H1 (cell line): ENCODE measurements around the gene SLC44A5. TPM values are rescaled to one million over a fixed set of nuclear protein-coding genes. Genes with fewer than 3 reads are reported as not detected.

ENCODE experiments used
- CTCF ChIA-PET: fragments of 300-600 bp; sonication (Branson Sonifier 250); formaldehyde crosslinking; loops from one replicate; lab custom pipeline; 2021; ENCODE audit not compliant: partially characterized antibody; lab: Charles Lee
- POLR2A ChIA-PET: fragments of 300-600 bp; sonication (Branson Sonifier 250); formaldehyde crosslinking; loops from one replicate; lab custom pipeline; 2021; ENCODE audit warnings: inconsistent platforms; ENCODE audit not compliant: partially characterized antibody; lab: Charles Lee
- DNase-seq, 2 experiments: peaks; one replicate each; pipeline versions ENCODE4 v3.0.0 to v3.0.0-alpha.2; 2010 to 2022; ENCODE audit warnings: low spot score in 2 of 2, low read depth in 1 of 2, mixed read lengths in 1 of 2
- FAIRE-seq: peaks from 2 replicates; lab custom pipeline; 2011; peaks lifted over from hg19 to GRCh38; lab: Jason Lieb, UNC
- H2AFZ ChIP-seq: 2 replicates; pipeline ENCODE4 v1.8.1; 2012; ENCODE audit warnings: low read length, inconsistent platforms
- H2AK5ac ChIP-seq: 2 replicates; pipeline ENCODE4 v1.6.1; 2013; ENCODE audit warnings: low read depth, low read length
- H2BK120ac ChIP-seq: replicated peaks from 2 replicates; pipeline ENCODE3; 2013; ENCODE audit warnings: low read depth, low read length, inconsistent platforms
- H2BK12ac ChIP-seq: 2 replicates; pipeline ENCODE4 v1.6.1; 2013; ENCODE audit warnings: low read depth, low read length
- H2BK15ac ChIP-seq: 2 replicates; pipeline ENCODE4 v1.6.1; 2013; ENCODE audit warnings: low read length
- H2BK20ac ChIP-seq: 2 replicates; pipeline ENCODE4 v1.6.1; 2013; ENCODE audit warnings: low read length
- H2BK5ac ChIP-seq: 2 replicates; pipeline ENCODE4 v1.6.1; 2013; ENCODE audit warnings: low read depth, low read length
- H3K14ac ChIP-seq: 2 replicates; pipeline ENCODE4 v1.6.1; 2013; ENCODE audit warnings: inconsistent platforms; ENCODE audit not compliant: insufficient read length
- H3K18ac ChIP-seq: 2 replicates; pipeline ENCODE4 v1.6.1; 2013; ENCODE audit warnings: low read length; ENCODE audit errors: extremely low read depth
- H3K23ac ChIP-seq: 2 replicates; pipeline ENCODE4 v1.6.1; 2013; ENCODE audit warnings: inconsistent platforms; ENCODE audit not compliant: insufficient read length
- H3K23me2 ChIP-seq: 2 replicates; pipeline ENCODE4 v1.6.1; 2013; ENCODE audit warnings: low read depth, low read length
- H3K27ac ChIP-seq: 2 replicates; pipeline ENCODE4 v1.6.1; 2011; ENCODE audit warnings: low read depth, low read length, inconsistent platforms
- H3K27me3 ChIP-seq, 4 experiments: replicated peaks in 1 of 4; 1 replicate in 1 of 4; 2 replicates in 3 of 4; pipeline versions ENCODE4 v1.6.1 to v1.8.1; 2011 to 2013; ENCODE audit warnings: low read length in 3 of 4, mild to moderate bottlenecking in 3 of 4, inconsistent platforms in 2 of 4, mixed read lengths in 2 of 4, moderate library complexity in 1 of 4; ENCODE audit not compliant: control insufficient read depth in 3 of 4, insufficient read depth in 3 of 4; ENCODE audit errors: extremely low read depth in 1 of 4
- H3K36me3 ChIP-seq, 4 experiments: 2 replicates each; pipeline versions ENCODE4 v1.6.1 to v1.8.1; 2011 to 2013; ENCODE audit warnings: mild to moderate bottlenecking in 4 of 4, low read length in 3 of 4, moderate library complexity in 2 of 4, control low read depth in 1 of 4, inconsistent platforms in 1 of 4; ENCODE audit not compliant: insufficient read depth in 4 of 4, control insufficient read depth in 2 of 4
- H3K4ac ChIP-seq: replicated peaks from 2 replicates; pipeline ENCODE3; 2013; ENCODE audit warnings: low read length, low read depth, mixed read lengths, inconsistent platforms; ENCODE audit not compliant: insufficient read length
- H3K4me1 ChIP-seq, 4 experiments: replicated peaks in 1 of 4; 1 replicate in 1 of 4; 2 replicates in 3 of 4; pipeline versions ENCODE4 v1.6.1 to v1.8.1; 2011 to 2013; ENCODE audit warnings: low read length in 3 of 4, inconsistent platforms in 2 of 4, mixed read lengths in 1 of 4; ENCODE audit not compliant: insufficient read depth in 4 of 4, control insufficient read depth in 3 of 4
- H3K4me2 ChIP-seq, 2 experiments: 2 replicates each; pipeline versions ENCODE4 v1.6.1 to v1.8.1; 2011 to 2013; ENCODE audit warnings: low read depth in 2 of 2, low read length in 2 of 2, control low read depth in 1 of 2, inconsistent platforms in 1 of 2, mild to moderate bottlenecking in 1 of 2; ENCODE audit not compliant: insufficient read depth in 1 of 2
- H3K4me3 ChIP-seq, 4 experiments: fragments of 200-600, 300-600 bp in 1 of 4; sonication (generic), shearing (Covaris generic), sonication (Bioruptor Twin) in 1 of 4; 2 replicates each; pipeline versions ENCODE4 v1.5.1 to v1.8.1; 2011 to 2016; ENCODE audit warnings: low read length in 4 of 4, low read depth in 3 of 4, control low read depth in 2 of 4, inconsistent platforms in 2 of 4, mild to moderate bottlenecking in 2 of 4, mixed read lengths in 1 of 4, moderate library complexity in 1 of 4; ENCODE audit not compliant: insufficient read depth in 2 of 4; ENCODE audit errors: extremely low read depth in 1 of 4
- H3K56ac ChIP-seq: replicated peaks from 2 replicates; pipeline ENCODE3; 2013; ENCODE audit warnings: low read depth, mild to moderate bottlenecking, mixed read lengths, low read length, inconsistent platforms; ENCODE audit not compliant: insufficient read length
- H3K79me1 ChIP-seq: 2 replicates; pipeline ENCODE4 v1.6.1; 2013; ENCODE audit warnings: low read depth, low read length, control low read depth
- H3K79me2 ChIP-seq, 2 experiments: 2 replicates each; pipeline versions ENCODE4 v1.6.1 to v1.8.1; 2012 to 2013; ENCODE audit warnings: low read length in 2 of 2, mild to moderate bottlenecking in 2 of 2, inconsistent platforms in 1 of 2; ENCODE audit not compliant: insufficient read depth in 2 of 2, control insufficient read depth in 1 of 2
- H3K9ac ChIP-seq, 4 experiments: replicated peaks in 1 of 4; 1 replicate in 1 of 4; 2 replicates in 3 of 4; pipeline versions ENCODE4 v1.6.1 to v1.8.1; 2011 to 2013; ENCODE audit warnings: low read depth in 3 of 4, low read length in 3 of 4, control low read depth in 2 of 4, mild to moderate bottlenecking in 2 of 4, moderate library complexity in 2 of 4, inconsistent platforms in 1 of 4; ENCODE audit errors: extremely low read depth in 1 of 4
- H3K9me3 ChIP-seq, 2 experiments: 2 replicates each; pipeline versions ENCODE4 v1.6.1 to v1.8.1; 2012 to 2013; ENCODE audit warnings: mild to moderate bottlenecking in 2 of 2, moderate library complexity in 2 of 2, control low read depth in 1 of 2, inconsistent platforms in 1 of 2, low read depth in 1 of 2, low read length in 1 of 2, mixed read lengths in 1 of 2; ENCODE audit not compliant: insufficient read depth in 2 of 2
- H4K20me1 ChIP-seq, 2 experiments: replicated peaks in 1 of 2; 2 replicates each; pipeline versions ENCODE3 to v1.8.1; 2011 to 2013; ENCODE audit warnings: inconsistent platforms in 2 of 2, low read length in 2 of 2, mild to moderate bottlenecking in 1 of 2; ENCODE audit not compliant: insufficient read depth in 2 of 2, control insufficient read depth in 1 of 2
- H4K5ac ChIP-seq: 2 replicates; pipeline ENCODE4 v1.6.1; 2013; ENCODE audit warnings: low read length, low read depth, mixed read lengths, inconsistent platforms; ENCODE audit not compliant: insufficient read length
- H4K8ac ChIP-seq: 2 replicates; pipeline ENCODE4 v1.8.0; 2013; ENCODE audit warnings: mild to moderate bottlenecking, moderate library complexity, low read length, inconsistent platforms; ENCODE audit not compliant: insufficient read depth; ENCODE audit errors: extremely low read depth
- H4K91ac ChIP-seq: replicated peaks from 2 replicates; pipeline ENCODE3; 2013; ENCODE audit warnings: low read length, mixed read lengths, inconsistent platforms; ENCODE audit not compliant: insufficient read length
- CREB1 ChIP-seq: IDR thresholded peaks from 2 replicates; pipeline ENCODE4 v1.6.1; 2012; ENCODE audit warnings: inconsistent platforms
- CTCF ChIP-seq, 3 experiments: IDR thresholded peaks; 1 replicate in 2 of 3; 2 replicates in 1 of 3; pipeline versions ENCODE4 v1.5.1 to v1.6.1; 2011; ENCODE audit warnings: low read length in 3 of 3, mild to moderate bottlenecking in 3 of 3, inconsistent platforms in 2 of 3, low read depth in 1 of 3, moderate library complexity in 1 of 3; ENCODE audit not compliant: insufficient read depth in 1 of 3; ENCODE audit errors: control extremely low read depth in 1 of 3
- E2F6 ChIP-seq: IDR thresholded peaks from 2 replicates; pipeline ENCODE4 v1.6.1; 2012; ENCODE audit warnings: inconsistent platforms
- EP300 ChIP-seq, 2 experiments: IDR thresholded peaks; 1 replicate in 1 of 2; 2 replicates in 1 of 2; pipeline ENCODE4 v1.6.1; 2011 to 2012; ENCODE audit warnings: low read depth in 2 of 2, low read length in 2 of 2, mild to moderate bottlenecking in 2 of 2, borderline replicate concordance in 1 of 2, inconsistent platforms in 1 of 2, moderate library complexity in 1 of 2
- GABPA ChIP-seq: IDR thresholded peaks from 2 replicates; pipeline ENCODE4 v1.6.1; 2011; ENCODE audit warnings: mild to moderate bottlenecking, low read length, moderate library complexity, borderline replicate concordance; ENCODE audit not compliant: insufficient read depth
- KDM5A ChIP-seq: fragments of 200-600 bp; IDR thresholded peaks from 2 replicates; pipeline ENCODE4 v1.7.1; 2012; ENCODE audit warnings: mild to moderate bottlenecking, low read length, inconsistent platforms, mixed read lengths
- RAD21 ChIP-seq, 2 experiments: IDR thresholded peaks in 1 of 2; conservative IDR thresholded peaks in 1 of 2; 2 replicates each; pipeline ENCODE4 v1.6.1; 2011; ENCODE audit warnings: low read depth in 2 of 2, low read length in 2 of 2, improper control_type of control experiment in 1 of 2, inconsistent platforms in 1 of 2, mild to moderate bottlenecking in 1 of 2, moderate library complexity in 1 of 2
- SIN3A ChIP-seq, 2 experiments: IDR thresholded peaks in 1 of 2; conservative IDR thresholded peaks in 1 of 2; 2 replicates each; pipeline ENCODE4 v1.6.1; 2011 to 2012; ENCODE audit warnings: low read length in 2 of 2, improper control_type of control experiment in 1 of 2, low read depth in 1 of 2, mild to moderate bottlenecking in 1 of 2
- SIX5 ChIP-seq: IDR thresholded peaks from 2 replicates; pipeline ENCODE4 v1.6.1; 2011; ENCODE audit warnings: mild to moderate bottlenecking, low read depth, low read length
- SRF ChIP-seq: IDR thresholded peaks from 2 replicates; pipeline ENCODE4 v1.6.1; 2011; ENCODE audit warnings: mild to moderate bottlenecking, low read depth, low read length, moderate library complexity
- WGBS, 2 experiments: shearing (Covaris generic) in 1 of 2; methylation state at CpG; one replicate each; pipeline versions ENCODE4 v1.1.6 to v1.1.7; 2013 to 2015; ENCODE audit warnings: low lambda C conversion rate in 2 of 2, mixed read lengths in 2 of 2, inconsistent platforms in 1 of 2, low coverage in 1 of 2, missing lambda C conversion rate in 1 of 2; ENCODE audit not compliant: insufficient replicate concordance in 2 of 2, insufficient coverage in 1 of 2, insufficient read length in 1 of 2; ENCODE audit errors: extremely low coverage in 1 of 2, missing lambda C conversion rate in 1 of 2; 5-methylcytosine and 5-hydroxymethylcytosine counted together
- polyA plus RNA-seq, 7 experiments: library from polyadenylated mRNA; depleted of rRNA in 3 of 7; stranded (reverse) in 5 of 7; unstranded in 2 of 7; fragments of >200 nt in 5 of 7; fragments of 200-250 nt in 2 of 7; gene quantifications; 1 replicate in 5 of 7; 2 replicates in 1 of 7; 4 replicates in 1 of 7; pipeline versions ENCODE4 v1.2.1 to v1.2.3, GENCODE V29; 2011 to 2013; ENCODE audit warnings: missing spikeins in 2 of 7, mixed read lengths in 2 of 7
- total RNA-seq: library from RNA; stranded (reverse); fragmentation: NEBNext Ultra II Directional; extraction: Animal tissue kit (Norgen Biotek cat#: 25700); gene quantifications from 2 replicates; pipeline ENCODE4 v1.2.1, GENCODE V29; 2021

The SLC44A5 gene
- total and polyA plus RNA-seq, 2 of the 8 experiments (the other 6 are each of a cell fraction or from before 2014, with no cell fraction given) = 1.8 to 3.3 TPM

GRCh38 chr1:75265792-75266191 is 345.1 kb downstream of the SLC44A5 start:
- ChIA-PET CTCF (interaction anchor here (0.7 to 4.4 kb wide), 39 partner anchors 8 to 1771 kb away, joined by 3 to 36 read pairs (median 4); no protein-coding TSS in a partner anchor), POLR2A (interaction anchor here (0.8 kb wide), 1 partner anchor 521 kb away, joined by 3 read pairs; no protein-coding TSS in a partner anchor)
- FAIRE-seq = peak; percentile 98
- no peak overlapping the region for H3K56ac ChIP-seq
- no peak for DNase-seq
- H3K14ac ChIP-seq = no peak overlapping the region
- no peak overlapping the region for H2AK5ac ChIP-seq
- H3K4ac ChIP-seq = no peak overlapping the region
- no peaks in the 10 kb centered on the region for H4K20me1 ChIP-seq
- no peak overlapping the region for H3K27ac ChIP-seq
- H4K5ac ChIP-seq = no peak overlapping the region
- H4K91ac ChIP-seq = no peak overlapping the region
- H3K23ac ChIP-seq = no peak overlapping the region
- H3K4me2 ChIP-seq = no peak overlapping the region
- no peak overlapping the region for H4K8ac ChIP-seq
- no peak overlapping the region for H2BK120ac ChIP-seq
- no peak overlapping the region for H2BK15ac ChIP-seq
- H3K23me2 ChIP-seq = no peaks in the 10 kb centered on the region
- H2AFZ ChIP-seq = no peak overlapping the region; the same call in 1 of the 2 replicates
- no peak overlapping the region for H3K18ac ChIP-seq
- no peaks in the 10 kb centered on the region for H3K4me1 ChIP-seq
- no peaks in the 10 kb centered on the region for H3K79me1 ChIP-seq
- H3K36me3 ChIP-seq = no peaks in the 10 kb centered on the region
- H3K79me2 ChIP-seq = no peaks in the 10 kb centered on the region
- no peaks in the 10 kb centered on the region for H3K27me3 ChIP-seq
- no peaks in the 10 kb centered on the region for H3K9me3 ChIP-seq
- H2BK20ac ChIP-seq = no peak overlapping the region
- H2BK5ac ChIP-seq = no peak overlapping the region
- H2BK12ac ChIP-seq = no peak overlapping the region
- no peak overlapping the region for H3K4me3 ChIP-seq
- 31% methylated on average over 6 of the region's 6 CpGs; no CpG with 5 or more reads in 1 of the 2 experiments for WGBS, 2 experiments
- no peak overlapping the region for H3K9ac ChIP-seq
- TF ChIP-seq RAD21 (IDR thresholded peaks at IDR 0.05 in 1 of 2, conservative IDR thresholded peaks at IDR 0.05 in 1 of 2; ENCODE audit: low read depth in 2 of 2, low read length in 2 of 2) = peak; percentile 78 to 81
- no peak for TF ChIP-seq EP300 (IDR thresholded peaks at IDR 0.05; ENCODE audit: borderline replicate concordance in 1 of 2, low read depth in 2 of 2, low read length in 2 of 2)
- no peak for TF ChIP-seq SIN3A (conservative IDR thresholded peaks at IDR 0.05 in 1 of 2, IDR thresholded peaks at IDR 0.05 in 1 of 2; ENCODE audit: low read depth in 1 of 2, low read length in 2 of 2)
- no peak for TF ChIP-seq SRF
- TF ChIP-seq E2F6 = no peak
- TF ChIP-seq CTCF (IDR thresholded peaks at IDR 0.05; ENCODE audit: control extremely low read depth in 1 of 3, insufficient read depth in 1 of 3, low read depth in 1 of 3, low read length in 3 of 3) = peak in 2 of 3 experiments; percentile 45 to 55; a peak in 2 of 4 replicates
- TF ChIP-seq SIX5 = no peak
- TF ChIP-seq GABPA = no peak
- no peak for TF ChIP-seq CREB1
- no peak for TF ChIP-seq KDM5A
